A673 (cell line): Measurements from ENCODE around the gene GLIPR2. TPM values are rescaled to one million over a fixed set of nuclear protein-coding genes. Genes with fewer than 3 reads are reported as not detected.

Experiments used
- BruUV-seq: library from RNA; stranded (reverse); fragments of 400-500 nt; replicated peaks from 2 replicates; lab custom pipeline; 2021; lab: Mats Ljungman, UMichigan
- CTCF ChIA-PET: fragments of 300-600 bp; sonication (Branson Sonifier 250); formaldehyde crosslinking; loops from one replicate; lab custom pipeline; 2022; ENCODE audit warnings: antibody characterized with exemption; lab: Charles Lee
- POLR2A ChIA-PET: fragments of 300-600 bp; sonication (Branson Sonifier 250); formaldehyde crosslinking; loops from one replicate; lab custom pipeline; 2022; ENCODE audit warnings: antibody characterized with exemption; ENCODE audit not compliant: low non-redundant PET; lab: Charles Lee
- DNase-seq: peaks from one replicate; pipeline ENCODE4 v3.0.0-alpha.2; 2015; ENCODE audit warnings: low spot score
- H3K27ac ChIP-seq: fragments of 200-600 bp; sonication (generic); 2 replicates; pipeline ENCODE4 v1.5.1; 2016; ENCODE audit warnings: mixed run types, low read depth, mild to moderate bottlenecking, mixed read lengths, antibody characterized with exemption, low read length; ENCODE audit not compliant: poor library complexity, severe bottlenecking
- H3K27me3 ChIP-seq: fragments of 200-600 bp; sonication (generic); replicated peaks from 2 replicates; pipeline ENCODE4 v1.6.1; 2017; ENCODE audit warnings: mixed run types, low read depth, mild to moderate bottlenecking, mixed read lengths, antibody characterized with exemption, low read length; ENCODE audit not compliant: insufficient read depth, poor library complexity
- H3K36me3 ChIP-seq: fragments of 200-600 bp; sonication (generic); 2 replicates; pipeline ENCODE4 v1.6.1; 2016; ENCODE audit warnings: mixed run types, mild to moderate bottlenecking, mixed read lengths, antibody characterized with exemption, low read length; ENCODE audit not compliant: insufficient read depth, poor library complexity, severe bottlenecking
- H3K4me1 ChIP-seq: fragments of 200-600 bp; sonication (generic); 2 replicates; pipeline ENCODE4 v1.6.1; 2017; ENCODE audit warnings: mixed run types, mild to moderate bottlenecking, mixed read lengths, antibody characterized with exemption, low read length; ENCODE audit not compliant: insufficient read depth, poor library complexity, severe bottlenecking
- H3K4me3 ChIP-seq: fragments of 200-600 bp; sonication (generic); 2 replicates; pipeline ENCODE4 v1.5.1; 2016; ENCODE audit warnings: low read depth, mixed run types, mild to moderate bottlenecking, mixed read lengths, low read length; ENCODE audit not compliant: poor library complexity, severe bottlenecking
- H3K9me3 ChIP-seq: fragments of 200-600 bp; sonication (generic); 2 replicates; pipeline ENCODE4 v1.6.1; 2016; ENCODE audit warnings: mixed run types, low read depth, mild to moderate bottlenecking, mixed read lengths, antibody characterized with exemption, low read length; ENCODE audit not compliant: poor library complexity, severe bottlenecking
- CTCF ChIP-seq: fragments of 300-800, 200-600 bp; sonication (generic); conservative IDR thresholded peaks from 2 replicates; pipeline ENCODE4 v1.5.1; 2017; ENCODE audit warnings: low read depth, mild to moderate bottlenecking, antibody characterized with exemption, low read length, moderate library complexity, mixed read lengths
- EZH2 ChIP-seq: fragments of 200-600 bp; sonication (generic); IDR thresholded peaks from 2 replicates; pipeline ENCODE4 v1.6.1; 2017; ENCODE audit warnings: borderline replicate concordance, low read depth, mild to moderate bottlenecking, mixed read lengths, antibody characterized with exemption, low read length; ENCODE audit not compliant: poor library complexity, severe bottlenecking
- intact Hi-C: fragments of 100-400 bp; cut with micrococcal nuclease; formaldehyde crosslinking; loops from one replicate; pipeline ENCODE4 v1.10.0; 2022; ENCODE audit not compliant: unreplicated experiment
- total RNA-seq: library from RNA; stranded (reverse); gene quantifications from 2 replicates; pipeline ENCODE4 v1.2.3, GENCODE V29; 2021

Gene GLIPR2
- total RNA-seq, 1 experiment from 2014 or later, result 5.0 TPM

GRCh38 chr9:36119476-36119875 is 17.1 kb upstream of the GLIPR2 start:
- intact Hi-C loops, result no loop called here
- no peaks in the 10 kb centered on the region for H3K36me3 ChIP-seq
- no TSS peak for BruUV-seq
- DNase-seq, result no peak
- no peaks in the 10 kb centered on the region for H3K4me1 ChIP-seq
- H3K27me3 ChIP-seq, result no peaks in the 10 kb centered on the region
- POLR2A ChIA-PET, result no interaction called here
- CTCF ChIA-PET, result interaction anchor here (0.7 kb wide), 1 partner anchor 20 kb away, joined by 5 read pairs; no protein-coding TSS in a partner anchor
- no peaks in the 10 kb centered on the region for H3K9me3 ChIP-seq
- TF ChIP-seq EZH2, result no peak
- TF ChIP-seq CTCF, result no peak
- no peak overlapping the region for H3K4me3 ChIP-seq
- no peak overlapping the region for H3K27ac ChIP-seq

GRCh38 chr9:36120705-36121104 is 15.8 kb upstream of the GLIPR2 start:
- H3K27ac ChIP-seq, result no peak overlapping the region
- TF ChIP-seq EZH2 (no peak), CTCF (no peak)
- H3K4me3 ChIP-seq, result no peak overlapping the region
- H3K27me3 ChIP-seq, result no peaks in the 10 kb centered on the region
- H3K4me1 ChIP-seq, result no peaks in the 10 kb centered on the region
- CTCF ChIA-PET, result no interaction called here
- no TSS peak for BruUV-seq
- intact Hi-C loops, result no loop called here
- no peaks in the 10 kb centered on the region for H3K36me3 ChIP-seq
- no peaks in the 10 kb centered on the region for H3K9me3 ChIP-seq
- POLR2A ChIA-PET, result no interaction called here
- DNase-seq, result no peak

GRCh38 chr9:36121971-36122370 is 14.6 kb upstream of the GLIPR2 start:
- intact Hi-C loops, result no loop called here
- ChIA-PET POLR2A (no interaction called here), CTCF (no interaction called here)
- H3K4me3 ChIP-seq, result no peak overlapping the region
- no peaks in the 10 kb centered on the region for H3K4me1 ChIP-seq
- H3K9me3 ChIP-seq, result no peaks in the 10 kb centered on the region
- no peak overlapping the region for H3K27ac ChIP-seq
- no peaks in the 10 kb centered on the region for H3K27me3 ChIP-seq
- no peak for DNase-seq
- H3K36me3 ChIP-seq, result no peaks in the 10 kb centered on the region
- BruUV-seq, result no TSS peak
- TF ChIP-seq CTCF (no peak), EZH2 (no peak)
